PC-3 (cell line): Measurements from ENCODE around the gene SGO1.

Experiments used
- CTCF ChIP-seq: fragments of 300-600 bp; sonication (generic); conservative IDR thresholded peaks from 2 replicates; pipeline ENCODE4 v1.5.1; 2017; ENCODE audit warnings: antibody characterized with exemption, low read depth, mild to moderate bottlenecking, low read length
- EZH2 ChIP-seq: fragments of 300-600 bp; sonication (generic); IDR thresholded peaks from one replicate; pipeline ENCODE4 v1.6.1; 2017; ENCODE audit warnings: antibody characterized with exemption, mild to moderate bottlenecking, low read length; ENCODE audit not compliant: unreplicated experiment
- EZH2phosphoT487 ChIP-seq: fragments of 300-600 bp; sonication (generic); IDR thresholded peaks from 2 replicates; pipeline ENCODE4 v1.6.1; 2018; ENCODE audit warnings: mild to moderate bottlenecking, antibody characterized with exemption, low read length, borderline replicate concordance

- TF ChIP-seq CTCF (no peak), EZH2 (no peak), EZH2phosphoT487 (no peak)
Measured at GRCh38 chr3:20148466-20148865, 37.5 kb downstream of the SGO1 start.
